Psoas muscle (tissue), 8 donors: ENCODE results near the gene ATXN2L. TPM values are rescaled to one million over a fixed set of nuclear protein-coding genes. Genes with fewer than 3 reads are reported as not detected.
A peak's percentile ranks its signal among the peaks of the same experiment; 100 is the strongest.
"Not testable (repeated sequence)": the region's sequence is repeated elsewhere in the genome, so short reads cannot be mapped to it uniquely, and the experiment has no call there.

Experiments
- ATAC-seq, 4 donors: fragments of 200-7000 bp; cut with Tn5 transposase; one replicate each; pipeline ENCODE4 v1.9.1; 2020; ENCODE audit warnings: moderate library complexity in 3 of 4, mild to moderate bottlenecking in 2 of 4
- DNase-seq, 2 donors: peaks; one replicate each; pipeline ENCODE4 v3.0.0-alpha.2; 2020
- H3K27ac ChIP-seq: fragments of 200-600 bp; one replicate; pipeline ENCODE4 v1.8.0; 2022
- H3K27me3 ChIP-seq, 3 donors: fragments of 200-600 bp in 1 of 3; one replicate each; pipeline versions ENCODE4 v1.6.1 to v1.8.0; 2013 to 2022; ENCODE audit warnings: low read length in 2 of 3, mild to moderate bottlenecking in 2 of 3, moderate library complexity in 1 of 3; ENCODE audit not compliant: insufficient read depth in 3 of 3
- H3K36me3 ChIP-seq, 2 donors: fragments of 200-600 bp in 1 of 2; one replicate each; pipeline versions ENCODE4 v1.6.1 to v1.8.0; 2013 to 2022; ENCODE audit warnings: low read depth in 1 of 2, mild to moderate bottlenecking in 1 of 2, moderate library complexity in 1 of 2; ENCODE audit not compliant: insufficient read depth in 1 of 2
- H3K4me1 ChIP-seq: fragments of 200-600 bp; one replicate; pipeline ENCODE4 v1.8.0; 2022
- H3K4me3 ChIP-seq: fragments of 200-600 bp; one replicate; pipeline ENCODE4 v1.8.0; 2022; ENCODE audit warnings: mild to moderate bottlenecking
- H3K9me3 ChIP-seq: fragments of 200-600 bp; one replicate; pipeline ENCODE4 v1.8.0; 2022
- WGBS, 3 donors: extraction: QIAGEN DNeasy Blood & Tissue Kit; methylation state at CpG; one replicate each; pipeline versions ENCODE4 v1.1.6 to v1.1.7; 2013; 5-methylcytosine and 5-hydroxymethylcytosine counted together
- intact Hi-C, 2 donors: fragments of 100-400 bp; cut with DNase I; formaldehyde crosslinking; loops; one replicate each; pipeline versions ENCODE4 v1.11.0 to v1.14.2; 2022
- long read RNA-seq, 2 donors: library from polyadenylated mRNA; unstranded; transcript quantifications; one replicate each; pipeline ENCODE4 v2.0.0, GENCODE V29; 2021
- polyA plus RNA-seq, 3 donors: library from polyadenylated mRNA; stranded (reverse); fragments of 200-250 nt; gene quantifications; one replicate each; pipeline ENCODE4 v1.2.3, GENCODE V29; 2013
- total RNA-seq, 4 donors: library from RNA; stranded (reverse); fragmentation: NEBNext Ultra II Directional in 2 of 4; extraction: Animal tissue kit (Norgen Biotek cat#: 25700) in 2 of 4; gene quantifications; one replicate each; pipeline versions ENCODE4 v1.2.1 to v1.2.4, GENCODE V29; 2021 to 2023
- TF ChIP-seq, protein P1 (sequence below): fragments of 200-600 bp; IDR thresholded peaks from one replicate; pipeline ENCODE4 v1.8.0; 2022; ENCODE audit warnings: antibody characterized with exemption
- donor health status: healthy with polysubstance abuse.
- donor health status: DM: no; HTN: no; CAD: no; lungs with moderate emphysema.
- donor health status: Bipolar disorder and iron deficiency.
- donor health status: healthy.
- donor health status: DM: yes; HTN: yes; CAD: no.
- donor health status: DM: no; HTN: no; CAD: no.
- donor health status: DM: no; HTN: no; CAD: no.
- donor health status: DM: yes; HTN: yes; CAD: no.

Gene ATXN2L, protein sequence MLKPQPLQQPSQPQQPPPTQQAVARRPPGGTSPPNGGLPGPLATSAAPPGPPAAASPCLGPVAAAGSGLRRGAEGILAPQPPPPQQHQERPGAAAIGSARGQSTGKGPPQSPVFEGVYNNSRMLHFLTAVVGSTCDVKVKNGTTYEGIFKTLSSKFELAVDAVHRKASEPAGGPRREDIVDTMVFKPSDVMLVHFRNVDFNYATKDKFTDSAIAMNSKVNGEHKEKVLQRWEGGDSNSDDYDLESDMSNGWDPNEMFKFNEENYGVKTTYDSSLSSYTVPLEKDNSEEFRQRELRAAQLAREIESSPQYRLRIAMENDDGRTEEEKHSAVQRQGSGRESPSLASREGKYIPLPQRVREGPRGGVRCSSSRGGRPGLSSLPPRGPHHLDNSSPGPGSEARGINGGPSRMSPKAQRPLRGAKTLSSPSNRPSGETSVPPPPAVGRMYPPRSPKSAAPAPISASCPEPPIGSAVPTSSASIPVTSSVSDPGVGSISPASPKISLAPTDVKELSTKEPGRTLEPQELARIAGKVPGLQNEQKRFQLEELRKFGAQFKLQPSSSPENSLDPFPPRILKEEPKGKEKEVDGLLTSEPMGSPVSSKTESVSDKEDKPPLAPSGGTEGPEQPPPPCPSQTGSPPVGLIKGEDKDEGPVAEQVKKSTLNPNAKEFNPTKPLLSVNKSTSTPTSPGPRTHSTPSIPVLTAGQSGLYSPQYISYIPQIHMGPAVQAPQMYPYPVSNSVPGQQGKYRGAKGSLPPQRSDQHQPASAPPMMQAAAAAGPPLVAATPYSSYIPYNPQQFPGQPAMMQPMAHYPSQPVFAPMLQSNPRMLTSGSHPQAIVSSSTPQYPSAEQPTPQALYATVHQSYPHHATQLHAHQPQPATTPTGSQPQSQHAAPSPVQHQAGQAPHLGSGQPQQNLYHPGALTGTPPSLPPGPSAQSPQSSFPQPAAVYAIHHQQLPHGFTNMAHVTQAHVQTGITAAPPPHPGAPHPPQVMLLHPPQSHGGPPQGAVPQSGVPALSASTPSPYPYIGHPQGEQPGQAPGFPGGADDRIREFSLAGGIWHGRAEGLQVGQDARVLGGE
- 10 to 100 TPM; 47.7 to 66.2 (median 55.4) TPM for total RNA-seq
- 10 to 100 TPM; 28.8 to 50.0 (median 37.2) TPM for polyA plus RNA-seq
- long read RNA-seq, donor 1, partial matches to known transcripts, result 4 of 7 reads
- long read RNA-seq, donor 1, other reads (novel, unspliced or antisense), result 3 of 7 reads
- long read RNA-seq, donor 2, partial matches to known transcripts, result 11 of 28 reads
- long read RNA-seq, donor 2, other reads (novel, unspliced or antisense), result 16 of 28 reads

DNA sequence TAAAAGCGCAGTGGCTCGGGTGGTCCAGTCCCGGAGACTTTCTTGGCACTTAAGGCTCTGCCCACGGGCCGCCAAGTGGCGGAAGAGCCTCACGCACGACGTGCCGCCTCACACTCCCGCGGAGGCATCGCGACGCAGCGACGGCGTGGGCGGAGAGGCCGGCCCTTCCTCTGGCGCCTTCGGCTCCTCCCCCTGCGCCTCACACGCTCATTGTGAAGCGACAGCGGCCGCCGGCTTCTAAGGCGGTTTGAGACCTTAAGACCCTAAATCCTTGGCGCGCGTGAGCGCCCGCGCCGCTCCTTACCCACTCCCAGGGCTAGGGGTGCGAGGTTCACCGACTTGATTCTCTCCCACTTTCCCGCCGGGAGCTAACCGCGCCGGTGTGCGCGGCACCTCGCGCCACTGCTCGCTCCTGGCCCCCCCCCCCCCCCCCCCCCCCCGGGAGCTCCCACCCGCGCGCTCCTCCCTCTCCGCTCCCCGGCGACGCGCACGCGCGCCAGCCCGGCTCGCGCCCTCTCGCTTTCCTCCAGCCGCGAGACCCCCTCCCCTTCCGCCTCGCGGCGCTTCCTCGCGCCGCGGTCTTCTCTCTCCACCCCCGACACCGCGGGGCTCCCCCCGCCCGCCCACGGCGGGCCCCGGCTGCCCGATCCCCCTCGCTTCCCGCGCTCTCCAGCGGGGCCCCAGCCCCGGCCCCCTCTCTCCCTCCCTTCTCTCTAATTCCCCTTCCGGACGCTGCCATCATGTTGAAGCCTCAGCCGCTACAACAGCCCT is at the start of gene ATXN2L:
Gene ATXN2L (plus strand): TSS at position 480 of the 771 bp plus-strand sequence. CDS start 261 bp downstream, at position 741.
- Histone ChIP-seq H3K27me3 (no peaks in the 10 kb centered on the region), H3K4me3 (peak within 1 kb of the TSS; percentile 84), H3K36me3 (peaks cover 0 to 28% of the 10 kb centered on the region in 2 donors), H3K9me3 (no peaks in the 10 kb centered on the region), H3K4me1 (peaks cover 19% of the 10 kb centered on the region), H3K27ac (peak within 1 kb of the TSS; percentile 93)
- WGBS, 3 donors, result 0 to 1% (median 0%) methylated on average over 39 to 86 of the region's 91 CpGs
- peak; percentile 97 for DNase-seq
- intact Hi-C loops, result loop anchor here in 1 of 2 donors (1.0 to 5.0 kb wide), 3 partner anchors 24 to 125 kb away; partner anchors contain the start of genes SH2B1 and TUFM
- TF ChIP-seq, protein P1, sequence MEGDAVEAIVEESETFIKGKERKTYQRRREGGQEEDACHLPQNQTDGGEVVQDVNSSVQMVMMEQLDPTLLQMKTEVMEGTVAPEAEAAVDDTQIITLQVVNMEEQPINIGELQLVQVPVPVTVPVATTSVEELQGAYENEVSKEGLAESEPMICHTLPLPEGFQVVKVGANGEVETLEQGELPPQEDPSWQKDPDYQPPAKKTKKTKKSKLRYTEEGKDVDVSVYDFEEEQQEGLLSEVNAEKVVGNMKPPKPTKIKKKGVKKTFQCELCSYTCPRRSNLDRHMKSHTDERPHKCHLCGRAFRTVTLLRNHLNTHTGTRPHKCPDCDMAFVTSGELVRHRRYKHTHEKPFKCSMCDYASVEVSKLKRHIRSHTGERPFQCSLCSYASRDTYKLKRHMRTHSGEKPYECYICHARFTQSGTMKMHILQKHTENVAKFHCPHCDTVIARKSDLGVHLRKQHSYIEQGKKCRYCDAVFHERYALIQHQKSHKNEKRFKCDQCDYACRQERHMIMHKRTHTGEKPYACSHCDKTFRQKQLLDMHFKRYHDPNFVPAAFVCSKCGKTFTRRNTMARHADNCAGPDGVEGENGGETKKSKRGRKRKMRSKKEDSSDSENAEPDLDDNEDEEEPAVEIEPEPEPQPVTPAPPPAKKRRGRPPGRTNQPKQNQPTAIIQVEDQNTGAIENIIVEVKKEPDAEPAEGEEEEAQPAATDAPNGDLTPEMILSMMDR, result no peak
- peak; percentile 76 to 81 (median 80) for ATAC-seq

- H3K4me3 ChIP-seq, intact Hi-C loops, DNase-seq, H3K27me3 ChIP-seq, H3K36me3 ChIP-seq, H3K9me3 ChIP-seq, H3K4me1 ChIP-seq, ATAC-seq, H3K27ac ChIP-seq: not testable (repeated sequence)
- no CpG with 5 or more reads among the region's 6 CpGs for WGBS, 3 donors
Observed at GRCh38 chr16:28781697-28782096, 41.1 kb upstream of the ATXN2L start.

- H3K36me3 ChIP-seq, H3K4me1 ChIP-seq, H3K9me3 ChIP-seq, ATAC-seq, DNase-seq, H3K27ac ChIP-seq, H3K27me3 ChIP-seq, H3K4me3 ChIP-seq, intact Hi-C loops: not testable (repeated sequence)
- WGBS, 3 donors, result no CpG with 5 or more reads among the region's 4 CpGs
Observed at GRCh38 chr16:28782357-28782756, 40.4 kb upstream of the ATXN2L start.

- H3K4me1 ChIP-seq, intact Hi-C loops, H3K27me3 ChIP-seq, H3K4me3 ChIP-seq, H3K36me3 ChIP-seq, H3K9me3 ChIP-seq, H3K27ac ChIP-seq: not testable (repeated sequence)
- 41 to 64% (median 52%) methylated on average over 2 to 7 of the region's 13 CpGs for WGBS, 3 donors
- DNase-seq (peak in 1 of 2 donors; percentile 77), ATAC-seq (peak; percentile 80 to 98 (median 86))
- TF ChIP-seq, protein P1, result peak; percentile 44
Observed at GRCh38 chr16:28802235-28803019, 20.4 kb upstream of the ATXN2L start.

DNA sequence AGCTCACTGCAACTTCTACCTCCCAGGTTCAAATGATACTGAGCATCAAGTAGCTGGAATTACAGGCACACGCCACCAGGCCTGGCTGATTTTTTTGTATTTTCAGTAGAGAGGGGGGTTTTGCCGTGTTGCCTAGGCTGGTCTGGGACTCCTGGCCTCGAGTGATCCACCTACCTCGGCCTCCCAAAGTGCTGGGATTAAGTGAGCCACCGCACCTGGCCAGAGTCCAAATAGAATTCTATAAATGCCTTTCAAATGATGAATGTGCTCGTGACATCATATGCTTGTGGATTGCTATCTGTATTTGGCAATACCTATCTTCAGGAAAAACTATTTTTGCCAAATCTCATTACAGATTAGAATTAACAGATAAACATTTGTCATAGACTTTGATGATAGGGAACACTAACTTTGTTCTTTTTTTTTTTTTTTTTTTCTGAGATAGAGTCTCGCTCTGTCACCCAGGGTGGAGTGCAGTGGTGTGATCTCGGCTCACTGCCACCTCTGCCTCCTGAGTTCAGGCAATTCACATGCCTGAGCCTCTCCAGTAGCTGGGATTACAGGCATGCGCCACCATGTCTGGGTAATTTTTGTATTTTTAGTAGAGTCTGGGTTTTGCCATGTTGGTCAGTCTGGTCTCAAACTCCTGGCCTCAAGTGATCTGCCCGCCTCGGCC is 15.2 kb upstream of the ATXN2L start:
- H3K27me3 ChIP-seq, DNase-seq, ATAC-seq, H3K36me3 ChIP-seq, H3K9me3 ChIP-seq, H3K4me3 ChIP-seq, H3K27ac ChIP-seq, intact Hi-C loops, H3K4me1 ChIP-seq: not testable (repeated sequence)
- WGBS, 3 donors, result no CpG with 5 or more reads among the region's 11 CpGs
